ENCODE measurements around the gene PLCB1. TPM values are rescaled to one million over a fixed set of nuclear protein-coding genes. Genes with fewer than 3 reads are reported as not detected.

PLCB1 gene
- total and polyA plus RNA-seq, 2 donors (not counting 1 experiment from before 2014, with no cell fraction given), result 13.4 to 23.3 TPM

DNA sequence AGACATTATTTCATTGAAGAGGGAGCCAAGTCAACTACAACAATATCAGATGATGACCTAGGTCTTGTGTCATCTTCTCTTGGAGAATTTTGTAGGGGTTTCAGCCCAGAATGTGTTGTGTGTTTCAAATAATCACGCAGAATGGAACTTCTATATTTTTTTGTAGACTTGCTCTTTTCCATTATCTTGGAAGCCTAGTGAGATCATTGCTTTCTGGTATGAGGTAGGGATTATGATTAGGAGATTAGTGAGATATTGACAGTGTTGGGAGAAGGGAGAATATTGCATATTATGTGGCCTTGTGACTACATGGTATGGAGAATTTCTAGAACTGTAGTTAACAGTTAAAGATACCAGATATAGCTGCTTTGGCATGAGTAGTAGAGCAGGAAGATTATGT, 513.3 kb downstream of the PLCB1 start:
- no peak for DNase-seq (ENCODE audit: low read depth in 2 of 2)
- Histone ChIP-seq H3K4me2 (ENCODE audit: extremely low read depth, insufficient read depth, low read length) (peak overlapping the region; percentile 67), H3K27me3 (ENCODE audit: control insufficient read depth, insufficient read depth, low read length) (no peaks in the 10 kb centered on the region), H3K79me2 (ENCODE audit: control insufficient read depth, insufficient read depth, low read length) (no peaks in the 10 kb centered on the region), H3K27ac (ENCODE audit: insufficient read depth, low read length) (no peak overlapping the region), H3K9ac (ENCODE audit: insufficient read depth, low read length) (no peak overlapping the region), H4K20me1 (ENCODE audit: control insufficient read depth, extremely low read depth, insufficient read depth, low read length) (no peaks in the 10 kb centered on the region), H3K9me3 (ENCODE audit: control insufficient read depth, insufficient read depth, low read depth, low read length) (no peaks in the 10 kb centered on the region), H3K36me3 (ENCODE audit: control insufficient read depth, insufficient read depth, low read length) (no peaks in the 10 kb centered on the region), H3K4me1 (ENCODE audit: control insufficient read depth, extremely low read depth, insufficient read depth, low read length) (peaks cover 12% of the 10 kb centered on the region), H3K4me3 (replicated peaks in 1 of 4; ENCODE audit: control extremely low read depth in 1 of 4, insufficient read depth in 1 of 4, low read depth in 3 of 4, low read length in 4 of 4) (no peak overlapping the region), H2AFZ (ENCODE audit: low read length) (no peak overlapping the region)
- no peak for TF ChIP-seq EZH2 (IDR thresholded peaks at IDR 0.05; ENCODE audit: low read length, missing control alignments)
- TF ChIP-seq, protein P1, sequence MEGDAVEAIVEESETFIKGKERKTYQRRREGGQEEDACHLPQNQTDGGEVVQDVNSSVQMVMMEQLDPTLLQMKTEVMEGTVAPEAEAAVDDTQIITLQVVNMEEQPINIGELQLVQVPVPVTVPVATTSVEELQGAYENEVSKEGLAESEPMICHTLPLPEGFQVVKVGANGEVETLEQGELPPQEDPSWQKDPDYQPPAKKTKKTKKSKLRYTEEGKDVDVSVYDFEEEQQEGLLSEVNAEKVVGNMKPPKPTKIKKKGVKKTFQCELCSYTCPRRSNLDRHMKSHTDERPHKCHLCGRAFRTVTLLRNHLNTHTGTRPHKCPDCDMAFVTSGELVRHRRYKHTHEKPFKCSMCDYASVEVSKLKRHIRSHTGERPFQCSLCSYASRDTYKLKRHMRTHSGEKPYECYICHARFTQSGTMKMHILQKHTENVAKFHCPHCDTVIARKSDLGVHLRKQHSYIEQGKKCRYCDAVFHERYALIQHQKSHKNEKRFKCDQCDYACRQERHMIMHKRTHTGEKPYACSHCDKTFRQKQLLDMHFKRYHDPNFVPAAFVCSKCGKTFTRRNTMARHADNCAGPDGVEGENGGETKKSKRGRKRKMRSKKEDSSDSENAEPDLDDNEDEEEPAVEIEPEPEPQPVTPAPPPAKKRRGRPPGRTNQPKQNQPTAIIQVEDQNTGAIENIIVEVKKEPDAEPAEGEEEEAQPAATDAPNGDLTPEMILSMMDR (conservative IDR thresholded peaks at IDR 0.05 in 1 of 2, IDR thresholded peaks at IDR 0.05 in 1 of 2; ENCODE audit: low read depth in 1 of 2, low read length in 2 of 2), result no peak

DNA sequence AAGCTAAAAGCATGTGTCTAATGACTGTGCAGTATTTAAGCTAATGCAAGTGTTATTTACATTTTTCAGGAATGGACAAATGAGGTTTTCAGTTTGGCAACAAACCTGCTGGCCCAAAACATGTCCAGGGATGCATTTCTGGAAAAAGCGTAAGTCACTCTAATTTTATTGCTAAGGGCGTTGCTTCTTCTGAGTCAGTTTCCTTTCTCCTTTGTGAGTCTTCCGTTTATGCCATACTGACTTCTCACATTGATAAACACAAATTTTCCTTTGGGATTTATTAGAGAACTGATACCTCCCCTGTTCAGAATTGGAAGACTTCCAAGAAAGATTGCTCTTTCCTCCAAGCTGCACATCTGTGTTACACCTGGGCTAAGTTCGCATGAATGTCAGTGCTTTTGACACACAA, 514.0 kb downstream of the PLCB1 start:
- peak overlapping the region; percentile 47 for H3K27ac ChIP-seq (ENCODE audit: insufficient read depth, low read length)
- no peak for TF ChIP-seq EZH2 (IDR thresholded peaks at IDR 0.05; ENCODE audit: low read length, missing control alignments)
- TF ChIP-seq, protein P1 (conservative IDR thresholded peaks at IDR 0.05 in 1 of 2, IDR thresholded peaks at IDR 0.05 in 1 of 2; ENCODE audit: low read depth in 1 of 2, low read length in 2 of 2), result no peak
- H3K4me1 ChIP-seq (ENCODE audit: control insufficient read depth, extremely low read depth, insufficient read depth, low read length), result peaks cover 12% of the 10 kb centered on the region
- H3K27me3 ChIP-seq (ENCODE audit: control insufficient read depth, insufficient read depth, low read length), result no peaks in the 10 kb centered on the region
- no peak overlapping the region for H3K4me3 ChIP-seq (replicated peaks in 1 of 4; ENCODE audit: control extremely low read depth in 1 of 4, insufficient read depth in 1 of 4, low read depth in 3 of 4, low read length in 4 of 4)
- no peaks in the 10 kb centered on the region for H3K36me3 ChIP-seq (ENCODE audit: control insufficient read depth, insufficient read depth, low read length)
- H3K79me2 ChIP-seq (ENCODE audit: control insufficient read depth, insufficient read depth, low read length), result no peaks in the 10 kb centered on the region
- H3K9ac ChIP-seq (ENCODE audit: insufficient read depth, low read length), result no peak overlapping the region
- H4K20me1 ChIP-seq (ENCODE audit: control insufficient read depth, extremely low read depth, insufficient read depth, low read length), result no peaks in the 10 kb centered on the region
- DNase-seq (ENCODE audit: low read depth in 2 of 2), result peak; percentile 32 to 65
- H3K9me3 ChIP-seq (ENCODE audit: control insufficient read depth, insufficient read depth, low read depth, low read length), result no peaks in the 10 kb centered on the region
- H3K4me2 ChIP-seq (ENCODE audit: extremely low read depth, insufficient read depth, low read length), result peak overlapping the region; percentile 67
- no peak overlapping the region for H2AFZ ChIP-seq (ENCODE audit: low read length)

DNA sequence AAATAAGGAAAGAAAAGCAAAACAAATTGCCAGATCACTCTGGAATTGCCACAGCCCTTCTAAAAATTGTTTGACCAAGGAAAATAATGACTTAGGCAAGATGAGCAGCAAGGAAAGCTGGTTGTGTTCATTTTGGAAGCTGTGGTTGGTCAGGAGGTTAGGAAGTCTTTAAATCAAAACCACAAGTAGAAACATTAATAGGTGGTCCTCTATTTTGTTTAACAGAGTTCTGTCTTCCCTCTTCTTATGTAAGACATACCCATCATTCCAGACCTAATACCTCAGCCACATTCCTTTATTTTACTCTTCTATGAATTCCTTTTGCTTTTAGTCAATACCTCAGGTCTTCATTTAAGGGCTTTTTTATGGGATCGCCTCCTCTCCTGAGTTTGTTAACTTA, 514.6 kb downstream of the PLCB1 start:
- no peak for TF ChIP-seq EZH2 (IDR thresholded peaks at IDR 0.05; ENCODE audit: low read length, missing control alignments)
- TF ChIP-seq, protein P1 (conservative IDR thresholded peaks at IDR 0.05 in 1 of 2, IDR thresholded peaks at IDR 0.05 in 1 of 2; ENCODE audit: low read depth in 1 of 2, low read length in 2 of 2), result no peak
- no peak overlapping the region for H2AFZ ChIP-seq (ENCODE audit: low read length)
- H3K27me3 ChIP-seq (ENCODE audit: control insufficient read depth, insufficient read depth, low read length), result no peaks in the 10 kb centered on the region
- no peaks in the 10 kb centered on the region for H4K20me1 ChIP-seq (ENCODE audit: control insufficient read depth, extremely low read depth, insufficient read depth, low read length)
- no peak overlapping the region for H3K9ac ChIP-seq (ENCODE audit: insufficient read depth, low read length)
- H3K27ac ChIP-seq (ENCODE audit: insufficient read depth, low read length), result peak overlapping the region; percentile 47
- peak overlapping the region; percentile 67 for H3K4me2 ChIP-seq (ENCODE audit: extremely low read depth, insufficient read depth, low read length)
- H3K79me2 ChIP-seq (ENCODE audit: control insufficient read depth, insufficient read depth, low read length), result no peaks in the 10 kb centered on the region
- H3K36me3 ChIP-seq (ENCODE audit: control insufficient read depth, insufficient read depth, low read length), result no peaks in the 10 kb centered on the region
- H3K9me3 ChIP-seq (ENCODE audit: control insufficient read depth, insufficient read depth, low read depth, low read length), result no peaks in the 10 kb centered on the region
- peaks cover 12% of the 10 kb centered on the region for H3K4me1 ChIP-seq (ENCODE audit: control insufficient read depth, extremely low read depth, insufficient read depth, low read length)
- DNase-seq (ENCODE audit: low read depth in 2 of 2), result peak in 1 of 2 donors; percentile 95
- H3K4me3 ChIP-seq (replicated peaks in 1 of 4; ENCODE audit: control extremely low read depth in 1 of 4, insufficient read depth in 1 of 4, low read depth in 3 of 4, low read length in 4 of 4), result no peak overlapping the region
